Fibroblast of the conjunctiva (primary cell): Measurements from ENCODE around the gene SMIM24.
"Not testable (repeated sequence)": the region's sequence is repeated elsewhere in the genome, so short reads cannot be mapped to it uniquely, and the experiment has no call there.

Source experiments
- DNase-seq: peaks from one replicate; pipeline ENCODE4 v3.0.0-alpha.2; 2010; ENCODE audit warnings: low read depth

SMIM24 gene

GRCh38 chr19:3455960-3456601 is 24.2 kb downstream of the SMIM24 start:
- no peak for DNase-seq

GRCh38 chr19:3455393-3455955 is 24.9 kb downstream of the SMIM24 start:
- DNase-seq, result no peak

- DNase-seq, result no peak
Measured at GRCh38 chr19:3454656-3455392, 25.5 kb downstream of the SMIM24 start.

DNA sequence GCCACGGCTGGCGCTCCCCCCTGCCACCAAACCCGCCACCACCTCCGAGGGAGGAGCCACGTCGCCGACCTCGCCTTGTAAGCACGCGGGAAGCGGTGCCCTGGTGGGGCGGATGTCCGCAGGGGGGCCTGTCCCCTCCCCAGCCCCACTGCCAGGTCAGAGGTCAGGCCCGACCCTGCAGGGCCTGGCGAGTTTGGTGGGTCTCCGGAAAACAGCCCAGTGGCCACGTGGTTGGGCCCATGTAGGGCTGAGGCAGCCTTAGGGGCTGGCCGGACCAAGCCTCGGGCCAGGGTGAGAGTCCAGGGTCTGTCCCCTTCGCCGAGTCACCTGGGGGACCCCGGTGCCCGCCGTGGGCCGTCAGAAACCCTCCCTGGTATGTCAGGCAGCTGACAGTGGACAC is 26.5 kb downstream of the SMIM24 start:
- DNase-seq, result no peak

- not testable (repeated sequence) for DNase-seq
Measured at GRCh38 chr19:3452942-3453214, 27.4 kb downstream of the SMIM24 start.

DNA sequence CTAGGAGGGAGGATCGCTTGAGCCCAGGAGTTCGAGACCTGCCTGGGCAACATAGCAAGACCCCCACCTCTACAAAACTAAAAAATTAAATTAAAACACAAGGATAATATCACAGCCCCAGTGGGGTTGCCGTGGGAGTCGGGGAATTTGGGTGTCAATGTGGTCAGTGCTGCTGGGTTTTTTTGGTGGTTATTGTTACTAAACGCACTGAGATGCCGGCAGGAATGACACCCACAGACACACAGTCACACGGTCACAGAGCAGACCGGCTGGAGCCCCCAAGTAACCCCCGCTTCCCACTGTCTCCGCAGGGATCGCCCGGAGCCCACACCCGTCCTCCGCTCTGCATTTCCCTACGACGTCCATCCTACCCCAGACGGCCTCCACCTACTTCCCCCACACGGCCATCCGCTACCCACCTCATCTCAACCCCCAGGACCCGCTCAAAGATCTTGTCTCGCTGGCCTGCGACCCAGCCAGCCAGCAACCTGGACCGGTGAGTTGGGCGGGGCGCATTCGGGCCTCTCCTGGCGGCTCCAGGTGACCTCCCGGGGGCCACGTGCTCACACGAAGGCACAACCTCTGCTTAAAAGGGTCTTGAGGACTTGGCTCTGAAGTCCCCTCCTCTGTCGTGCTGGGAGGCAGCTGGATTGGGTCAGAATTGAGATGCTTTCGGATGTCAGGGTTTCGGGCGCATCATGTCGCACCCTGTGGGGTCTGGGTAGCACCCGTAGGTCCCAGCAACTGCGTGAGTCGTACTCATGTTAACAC is 28.0 kb downstream of the SMIM24 start:
- no peak for DNase-seq

- DNase-seq, result no peak
Measured at GRCh38 chr19:3451451-3451866, 28.9 kb downstream of the SMIM24 start.

GRCh38 chr19:3450796-3451411 is 29.4 kb downstream of the SMIM24 start:
- peak; percentile 97 for DNase-seq

- no peak for DNase-seq
Measured at GRCh38 chr19:3448616-3449334, 31.6 kb downstream of the SMIM24 start.

GRCh38 chr19:3446657-3447056 is 33.7 kb downstream of the SMIM24 start:
- not testable (repeated sequence) for DNase-seq

DNA sequence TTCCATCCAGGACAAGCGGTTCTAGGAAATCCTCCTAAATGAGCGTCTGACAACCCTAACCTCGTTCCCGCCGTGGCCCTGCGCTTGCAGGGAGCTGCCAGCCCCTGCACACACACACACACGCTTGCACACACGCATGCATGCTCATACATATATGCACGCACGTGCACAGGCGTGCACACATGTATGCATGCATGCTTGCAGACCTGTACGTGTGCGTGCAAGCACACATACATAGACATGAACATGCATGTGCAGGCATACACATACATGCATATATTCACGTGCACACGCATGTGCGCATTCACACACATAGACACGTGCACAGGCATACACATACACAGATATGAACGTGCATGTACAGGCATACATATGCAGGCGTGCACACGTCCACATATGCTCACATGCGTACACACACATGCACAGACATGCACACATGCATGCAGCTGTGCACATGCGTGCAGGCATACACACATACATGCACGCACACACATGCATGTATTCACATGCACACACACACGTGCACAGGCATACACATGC is 35.6 kb downstream of the SMIM24 start:
- no peak for DNase-seq

DNA sequence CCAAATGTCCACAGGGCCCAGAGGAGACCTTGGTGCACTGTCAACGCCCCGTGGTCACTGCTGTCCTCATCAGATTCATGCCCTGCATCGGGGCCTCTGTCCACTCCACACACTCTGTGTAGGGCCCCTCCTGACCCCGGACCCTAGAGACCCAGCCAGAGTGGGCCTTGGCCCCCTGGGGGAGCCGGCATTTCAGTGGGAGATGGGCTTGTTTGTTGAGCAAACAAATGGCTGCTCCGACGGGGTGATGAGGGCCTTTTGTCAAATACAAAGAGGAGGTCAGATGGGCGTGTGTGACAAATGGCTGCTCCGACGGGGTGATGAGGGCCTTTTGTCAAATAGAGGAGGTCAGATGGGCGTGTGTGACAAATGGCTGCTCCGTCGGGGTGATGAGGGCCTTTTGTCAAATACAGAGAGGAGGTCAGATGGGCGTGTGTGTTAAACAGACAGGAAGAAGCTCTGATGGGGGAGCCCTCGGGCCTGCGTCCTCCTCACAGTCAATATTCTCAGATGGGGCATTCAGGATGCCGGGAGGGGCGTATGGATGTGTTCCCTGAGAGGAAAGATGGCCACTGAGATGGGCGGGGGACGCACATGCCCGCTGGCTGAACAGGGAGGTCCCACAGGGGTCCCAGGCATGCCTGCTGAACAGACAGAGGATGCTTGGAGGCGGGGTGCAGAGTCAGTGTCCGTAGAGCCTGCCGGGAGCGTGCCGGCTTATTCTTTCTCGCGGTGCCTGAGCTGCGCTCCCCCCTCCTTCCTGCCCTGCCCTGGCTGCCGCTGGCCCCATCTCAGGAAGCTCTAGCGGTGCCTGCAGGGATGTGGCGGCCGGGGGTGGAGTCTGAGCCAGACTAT is 36.3 kb downstream of the SMIM24 start:
- DNase-seq, result no peak

DNA sequence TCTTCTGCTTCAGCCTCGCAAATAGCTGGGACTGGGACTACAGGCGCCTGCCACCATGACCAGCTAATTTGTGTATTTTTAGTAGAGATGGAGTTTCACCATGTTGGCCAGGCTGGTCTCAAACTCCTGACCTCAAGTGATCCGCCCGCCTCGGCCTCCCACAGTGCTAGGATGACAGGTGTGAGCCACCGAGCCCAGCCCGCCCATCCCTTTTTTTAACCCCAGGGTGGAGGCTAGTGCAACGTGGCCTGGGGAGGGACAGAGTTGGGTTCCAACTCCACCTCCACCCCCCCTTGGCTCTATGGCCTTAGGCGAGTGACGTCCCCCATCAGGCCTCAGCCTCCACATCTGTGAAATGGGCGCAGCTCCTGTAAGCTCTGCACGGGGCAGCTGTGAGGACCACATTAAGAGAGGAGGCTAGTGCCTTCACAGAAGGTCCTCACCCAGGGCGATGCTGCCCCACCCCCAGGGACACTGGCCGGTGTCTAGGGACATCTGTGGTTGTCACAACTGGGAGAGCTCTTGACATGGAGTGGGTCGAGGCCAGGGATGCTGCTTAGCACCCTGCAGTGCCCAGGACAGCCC is 37.7 kb downstream of the SMIM24 start:
- DNase-seq, result no peak

DNA sequence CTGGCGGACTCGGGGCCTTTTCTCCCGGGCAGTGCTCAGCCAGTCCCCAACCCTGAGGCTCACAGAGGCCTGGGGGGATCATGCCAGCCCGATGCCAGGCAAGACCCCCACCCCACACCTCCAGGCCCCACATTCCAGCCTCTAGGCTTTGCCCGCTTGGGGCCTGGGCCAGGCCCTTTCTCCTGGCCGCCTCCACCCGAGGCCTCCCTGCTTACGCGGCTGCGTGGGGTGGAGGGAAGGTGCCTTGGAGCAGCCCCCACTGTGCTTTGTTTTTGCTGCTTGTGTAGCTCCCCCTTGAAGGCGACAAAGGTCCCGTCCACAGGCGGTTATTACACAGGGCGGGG is 38.4 kb downstream of the SMIM24 start:
- DNase-seq, result no peak

DNA sequence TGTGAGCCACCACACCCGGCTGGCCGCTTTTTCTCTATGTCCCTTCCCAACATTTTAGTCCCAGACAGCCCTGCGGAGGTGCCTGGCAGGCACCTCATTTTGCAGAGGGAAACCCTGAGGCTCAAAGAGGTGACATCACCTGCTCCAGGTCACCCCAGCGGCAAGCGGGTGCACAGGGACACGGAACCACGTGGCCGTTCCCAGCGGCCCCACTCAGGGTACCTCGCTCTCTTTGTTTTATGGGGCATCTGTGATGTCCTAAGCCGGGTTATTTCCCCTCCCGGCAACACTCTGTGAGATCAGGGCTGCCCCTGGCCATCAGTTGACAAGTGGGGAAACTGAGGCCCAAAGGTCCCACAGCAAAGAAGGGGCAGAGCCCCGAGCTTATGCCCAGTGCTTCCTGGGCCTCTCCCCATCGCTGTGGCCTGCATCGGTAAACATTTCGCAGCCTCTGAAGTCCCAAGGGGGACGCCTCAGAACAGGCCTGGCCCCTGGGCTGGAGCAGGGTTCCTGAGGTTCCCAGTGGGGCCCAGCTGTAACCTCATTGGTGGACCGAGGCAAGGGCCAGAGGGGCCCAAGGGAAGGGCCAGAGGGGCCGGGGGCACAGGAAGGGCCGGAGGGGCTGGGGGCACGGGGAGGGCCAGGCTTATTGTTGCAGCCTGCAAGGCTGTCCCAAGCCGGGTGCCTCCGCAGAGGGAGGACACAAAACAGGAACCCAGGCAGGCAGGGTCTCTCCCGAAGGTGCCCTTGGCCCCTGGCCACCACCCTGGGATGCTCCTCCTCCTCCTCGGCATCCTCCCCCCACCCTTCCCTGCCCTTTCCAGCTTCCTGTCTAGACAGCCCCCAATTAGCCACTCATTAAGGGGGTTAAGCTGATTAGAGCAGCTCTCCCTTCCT is 39.0 kb downstream of the SMIM24 start:
- DNase-seq, result no peak

DNA sequence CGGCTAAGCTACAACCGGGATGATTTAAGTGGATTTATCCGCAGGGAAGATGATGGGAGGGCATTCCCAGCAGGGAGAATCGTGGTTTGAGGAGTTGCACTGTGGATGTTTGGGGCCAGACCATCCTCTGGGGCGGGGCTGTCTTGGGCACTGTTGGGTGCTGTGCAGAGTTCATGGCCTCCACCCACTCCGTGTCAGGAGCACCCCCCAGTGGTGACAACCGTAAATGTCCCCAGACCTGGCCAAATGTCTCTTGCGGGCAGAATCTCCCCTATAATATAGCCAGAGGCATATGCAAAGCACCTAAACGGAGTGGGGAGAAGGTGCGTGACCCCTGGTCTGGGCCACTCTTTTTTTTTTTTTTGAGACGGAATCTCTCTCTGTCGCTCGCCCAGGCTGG is 40.2 kb downstream of the SMIM24 start:
- no peak for DNase-seq

DNA sequence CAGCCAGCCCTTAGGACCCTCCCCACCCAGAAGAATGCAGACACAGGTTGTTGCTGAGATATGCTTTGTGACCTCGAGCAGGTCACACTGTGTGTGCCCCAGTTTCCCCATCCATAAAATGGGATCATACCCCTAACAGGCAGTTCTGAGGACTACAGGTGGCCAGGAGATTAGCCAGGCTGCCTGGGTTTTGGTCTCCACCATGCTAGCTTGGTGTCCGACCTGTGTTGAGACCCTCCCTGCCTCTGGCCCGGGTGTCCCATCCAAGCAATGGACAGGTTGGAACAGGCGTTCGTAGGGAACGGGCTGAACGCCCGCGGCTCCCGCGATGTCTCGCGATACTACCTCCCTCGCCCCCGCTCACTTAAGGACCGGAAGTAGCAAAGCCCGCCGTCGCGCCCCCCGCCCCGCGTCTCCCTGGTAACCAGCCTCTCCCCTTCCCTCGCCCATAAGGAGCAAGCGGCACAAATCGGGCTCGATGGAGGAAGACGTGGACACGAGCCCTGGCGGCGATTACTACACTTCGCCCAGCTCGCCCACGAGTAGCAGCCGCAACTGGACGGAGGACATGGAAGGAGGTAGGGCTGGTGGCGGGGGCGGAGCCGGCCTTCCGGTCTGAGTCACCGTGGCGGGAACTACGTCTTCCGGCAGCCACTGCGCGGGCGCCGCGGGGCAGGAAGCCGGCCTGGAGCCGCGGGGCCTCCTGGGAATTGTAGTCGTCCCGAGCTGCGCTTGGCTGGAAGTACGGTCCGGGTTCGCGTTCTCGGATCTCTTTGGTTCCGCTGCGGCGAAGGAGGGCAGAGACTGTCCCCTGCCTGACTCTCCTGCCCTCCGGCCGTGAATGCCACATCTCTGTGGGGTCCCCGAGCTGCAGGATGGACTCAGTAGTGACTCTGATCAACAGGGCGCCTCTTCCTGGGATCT is 45.4 kb downstream of the SMIM24 start:
- DNase-seq, result peak; percentile 92
